SJCRH30 (cell line): ENCODE data around the gene N4BP3. TPM values are rescaled to one million over a fixed set of nuclear protein-coding genes. Genes with fewer than 3 reads are reported as not detected.

ENCODE experiments used
- DNase-seq, 2 experiments: peaks; one replicate each; pipeline ENCODE4 v3.0.0-alpha.2; 2015 to 2020
- H3K27ac ChIP-seq: fragments of 250-450 bp; sonication (Bioruptor Pico); 2 replicates; pipeline ENCODE4 v1.5.1; 2020; ENCODE audit warnings: mild to moderate bottlenecking, moderate library complexity
- H3K27me3 ChIP-seq: fragments of 250-450 bp; sonication (Bioruptor Pico); 2 replicates; pipeline ENCODE4 v1.5.1; 2020; ENCODE audit warnings: mild to moderate bottlenecking, moderate library complexity
- H3K36me3 ChIP-seq: fragments of 250-450 bp; sonication (Bioruptor Pico); 2 replicates; pipeline ENCODE4 v1.5.1; 2020; ENCODE audit warnings: mild to moderate bottlenecking, moderate library complexity
- H3K4me1 ChIP-seq: fragments of 250-450 bp; sonication (Bioruptor Pico); 2 replicates; pipeline ENCODE4 v1.5.1; 2020; ENCODE audit warnings: mild to moderate bottlenecking, moderate library complexity
- H3K4me3 ChIP-seq: fragments of 250-450 bp; sonication (Bioruptor Pico); 2 replicates; pipeline ENCODE4 v1.5.1; 2020; ENCODE audit warnings: mild to moderate bottlenecking, moderate library complexity
- H3K9me3 ChIP-seq: fragments of 250-450 bp; sonication (Bioruptor Pico); replicated peaks from 2 replicates; pipeline ENCODE4 v1.5.1; 2020; ENCODE audit warnings: mild to moderate bottlenecking, moderate library complexity
- total RNA-seq: library from RNA; depleted of rRNA; stranded (reverse); fragments of >200 nt; shearing (Covaris generic); gene quantifications from 2 replicates; pipeline ENCODE4 v1.2.3, GENCODE V29; 2014

N4BP3 gene
- total RNA-seq, 1 experiment from 2014 or later: 45.8 TPM

DNA sequence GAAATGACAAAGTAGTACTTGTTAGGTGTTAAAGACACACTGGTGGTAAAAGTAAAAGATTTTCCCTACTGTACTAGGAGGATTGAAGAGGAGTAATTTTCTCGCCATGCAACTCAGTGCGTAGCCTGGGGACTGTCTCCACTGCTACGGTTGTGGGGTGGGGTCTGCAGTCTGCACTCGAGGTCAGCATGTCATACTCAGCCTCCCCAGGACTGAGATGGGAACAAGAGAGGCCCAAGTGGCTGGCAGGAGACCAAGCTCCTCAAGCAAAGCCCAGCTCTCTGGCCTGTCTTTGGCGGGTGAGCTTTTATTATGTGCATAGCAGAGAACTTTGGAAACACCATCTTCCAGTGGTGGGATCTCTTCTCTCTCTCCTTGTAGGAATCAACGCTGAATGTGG, 29.9 kb downstream of the N4BP3 start:
- H3K27me3 ChIP-seq: no peaks in the 10 kb centered on the region
- H3K4me3 ChIP-seq: no peak overlapping the region
- H3K9me3 ChIP-seq: no peaks in the 10 kb centered on the region
- peak overlapping the region; percentile 71 for H3K27ac ChIP-seq
- peaks cover 25% of the 10 kb centered on the region for H3K4me1 ChIP-seq
- DNase-seq: no peak
- peaks cover 47% of the 10 kb centered on the region for H3K36me3 ChIP-seq

DNA sequence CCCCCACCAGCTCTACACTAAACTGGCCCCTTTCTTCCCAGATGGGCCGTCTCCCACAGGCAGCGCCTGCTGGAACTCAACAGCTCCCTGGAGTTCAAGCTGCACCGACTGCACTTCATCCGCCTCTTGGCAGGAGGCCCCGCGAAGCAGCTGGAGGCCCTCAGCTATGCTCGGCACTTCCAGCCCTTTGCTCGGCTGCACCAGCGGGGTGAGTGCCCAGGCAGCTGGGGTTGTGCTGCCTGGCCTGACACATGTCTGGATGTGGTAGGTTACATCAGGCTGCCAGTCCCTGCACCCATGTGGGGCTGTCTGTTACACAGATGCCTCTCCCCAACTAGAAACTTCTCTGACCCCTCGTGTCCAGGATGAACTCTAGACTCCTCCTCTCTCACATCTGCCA, 30.6 kb downstream of the N4BP3 start:
- peak overlapping the region; percentile 71 for H3K27ac ChIP-seq
- peaks cover 50% of the 10 kb centered on the region for H3K36me3 ChIP-seq
- H3K4me3 ChIP-seq: no peak overlapping the region
- peak; percentile 95 to 96 for DNase-seq
- H3K4me1 ChIP-seq: peaks cover 25% of the 10 kb centered on the region
- no peaks in the 10 kb centered on the region for H3K9me3 ChIP-seq
- H3K27me3 ChIP-seq: no peaks in the 10 kb centered on the region

DNA sequence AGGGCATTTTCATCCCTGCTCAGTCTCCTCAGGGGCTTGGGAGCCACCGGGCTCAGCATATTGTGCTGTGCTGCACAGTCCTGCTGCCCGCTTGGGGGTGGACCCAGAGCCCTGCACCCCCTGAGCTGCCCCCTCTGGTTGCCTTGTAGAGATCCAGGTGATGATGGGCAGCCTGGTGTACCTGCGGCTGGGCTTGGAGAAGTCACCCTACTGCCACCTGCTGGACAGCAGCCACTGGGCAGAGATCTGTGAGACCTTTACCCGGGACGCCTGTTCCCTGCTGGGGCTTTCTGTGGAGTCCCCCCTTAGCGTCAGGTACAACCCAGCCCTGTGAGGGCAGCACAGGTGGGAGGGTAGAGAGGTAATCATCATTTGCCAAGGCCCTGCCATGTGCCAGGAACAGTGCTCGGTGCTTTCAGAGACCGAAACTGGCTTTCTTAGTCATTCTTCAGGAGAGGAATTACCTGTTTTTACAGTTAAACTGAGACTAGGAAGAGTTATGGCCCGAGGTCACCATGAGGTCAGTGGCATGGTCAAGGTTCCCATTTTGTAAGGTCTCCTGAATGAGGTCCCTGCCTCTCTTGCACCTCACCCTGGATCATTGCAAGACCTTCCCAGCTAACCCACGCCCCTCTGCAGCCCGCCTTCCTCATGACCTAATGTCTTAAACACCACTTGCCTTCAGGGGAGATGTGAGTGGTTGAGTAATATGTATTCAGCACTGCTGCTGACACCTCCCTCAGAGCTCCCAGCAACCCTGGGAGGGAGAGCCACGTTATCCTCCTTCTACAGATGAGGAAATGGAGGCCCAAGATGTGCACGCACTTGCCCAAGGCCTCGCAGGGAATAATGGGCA, 32.9 kb downstream of the N4BP3 start:
- Histone ChIP-seq H3K36me3 (peaks cover 65% of the 10 kb centered on the region), H3K4me1 (peaks cover 25% of the 10 kb centered on the region), H3K4me3 (no peak overlapping the region), H3K27me3 (no peaks in the 10 kb centered on the region), H3K9me3 (no peaks in the 10 kb centered on the region), H3K27ac (no peak overlapping the region)
- DNase-seq: peak; percentile 66 to 70

DNA sequence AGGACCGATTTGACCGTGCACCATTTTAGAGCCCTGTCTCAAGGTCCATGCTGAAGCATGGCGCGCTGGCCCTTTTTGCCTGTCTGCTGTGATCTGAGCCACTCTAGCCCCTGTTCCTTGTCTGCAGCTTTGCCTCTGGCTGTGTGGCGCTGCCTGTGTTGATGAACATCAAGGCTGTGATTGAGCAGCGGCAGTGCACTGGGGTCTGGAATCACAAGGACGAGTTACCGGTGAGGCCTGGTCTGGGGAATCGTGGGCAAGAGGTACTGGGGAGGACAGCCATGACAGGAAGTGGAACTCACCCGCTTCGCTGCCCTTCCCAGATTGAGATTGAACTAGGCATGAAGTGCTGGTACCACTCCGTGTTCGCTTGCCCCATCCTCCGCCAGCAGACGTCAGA, 34.1 kb downstream of the N4BP3 start:
- peaks cover 65% of the 10 kb centered on the region for H3K36me3 ChIP-seq
- no peaks in the 10 kb centered on the region for H3K9me3 ChIP-seq

DNA sequence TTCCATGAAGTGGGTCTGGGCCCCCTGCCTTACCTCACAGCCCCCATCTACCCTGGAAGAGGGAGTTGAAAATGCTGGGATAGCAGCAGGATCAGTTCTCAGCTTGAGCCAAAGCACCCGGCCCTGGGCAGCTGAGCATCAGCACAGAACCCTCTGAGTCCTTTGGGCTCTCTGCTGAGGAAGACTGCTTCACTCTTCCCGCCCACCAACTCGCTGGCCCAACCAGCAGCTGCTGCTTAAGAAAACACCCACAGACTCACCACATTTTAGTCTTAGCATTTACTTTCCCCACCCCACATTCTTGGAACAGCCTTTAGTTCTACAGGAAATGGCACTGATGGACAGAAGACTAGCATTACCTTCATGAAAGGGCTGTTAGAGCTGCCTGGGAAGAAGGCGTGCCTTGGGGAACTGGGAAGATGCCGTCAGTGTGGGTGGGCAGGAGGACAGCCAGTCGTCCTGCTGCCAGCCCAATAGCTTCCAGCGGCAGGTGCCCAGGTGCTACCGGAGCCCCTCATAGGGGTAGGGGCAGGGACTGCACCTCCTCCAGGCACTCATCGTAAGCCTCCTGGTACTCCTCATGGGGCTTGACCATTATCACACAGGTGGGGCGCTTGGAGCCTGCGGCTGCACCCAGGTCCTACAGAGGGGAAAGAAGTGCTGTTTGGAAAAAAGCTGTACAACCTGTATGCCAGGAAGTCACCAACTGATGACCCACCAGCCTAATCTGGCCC, 36.0 kb downstream of the N4BP3 start:
- Histone ChIP-seq H3K36me3 (peaks cover 64% of the 10 kb centered on the region), H3K4me1 (peaks cover 12% of the 10 kb centered on the region), H3K27ac (no peak overlapping the region), H3K27me3 (no peaks in the 10 kb centered on the region), H3K4me3 (no peak overlapping the region), H3K9me3 (no peaks in the 10 kb centered on the region)
- no peak for DNase-seq

More for the DNA sequence above, 34.1 kb downstream of the N4BP3 start:
- Histone ChIP-seq H3K4me1 (peaks cover 25% of the 10 kb centered on the region), H3K27ac (no peak overlapping the region), H3K27me3 (no peaks in the 10 kb centered on the region), H3K4me3 (no peak overlapping the region)
- no peak for DNase-seq

DNA sequence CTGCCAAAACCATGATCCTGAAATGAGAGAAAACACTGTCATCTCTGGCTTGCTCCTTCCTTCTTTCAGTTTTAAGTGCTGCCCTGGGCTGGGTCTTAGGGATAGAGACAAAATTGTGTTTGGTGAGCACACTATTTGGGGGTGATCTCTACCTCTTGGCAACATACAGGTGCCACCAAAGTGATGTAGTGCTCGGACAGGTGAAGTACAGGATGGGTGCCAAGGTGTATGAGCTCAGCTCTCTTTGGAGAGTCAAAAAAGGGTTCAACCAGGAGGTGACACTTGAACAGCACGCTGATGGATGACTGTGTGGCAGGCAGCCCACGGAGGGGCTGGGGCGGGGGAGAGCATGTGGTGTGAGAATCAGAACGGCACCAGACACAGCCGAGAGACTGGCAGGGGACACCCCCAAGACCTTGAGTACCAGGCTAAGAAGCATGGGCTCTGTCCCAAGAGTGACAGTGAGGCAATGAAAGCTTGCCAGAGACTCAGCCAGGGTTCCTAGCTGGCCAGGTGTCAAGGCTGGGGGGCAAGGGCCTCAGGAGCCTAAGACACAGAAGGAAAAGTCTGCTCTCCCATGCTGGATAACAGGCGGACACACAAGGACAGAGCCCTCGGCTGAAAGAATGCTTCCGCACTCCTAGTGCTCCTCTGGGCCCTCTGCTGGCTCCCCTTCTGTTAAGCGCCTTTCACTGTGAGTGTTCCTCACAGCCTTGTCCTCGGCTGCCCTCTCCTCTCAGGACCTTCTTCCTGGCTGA, 37.8 kb downstream of the N4BP3 start:
- Histone ChIP-seq H3K27me3 (no peaks in the 10 kb centered on the region), H3K4me3 (no peak overlapping the region), H3K36me3 (peaks cover 54% of the 10 kb centered on the region), H3K27ac (no peak overlapping the region), H3K4me1 (peaks cover under 1% of the 10 kb centered on the region; the same call in 1 of the 2 replicates), H3K9me3 (no peaks in the 10 kb centered on the region)
- no peak for DNase-seq

DNA sequence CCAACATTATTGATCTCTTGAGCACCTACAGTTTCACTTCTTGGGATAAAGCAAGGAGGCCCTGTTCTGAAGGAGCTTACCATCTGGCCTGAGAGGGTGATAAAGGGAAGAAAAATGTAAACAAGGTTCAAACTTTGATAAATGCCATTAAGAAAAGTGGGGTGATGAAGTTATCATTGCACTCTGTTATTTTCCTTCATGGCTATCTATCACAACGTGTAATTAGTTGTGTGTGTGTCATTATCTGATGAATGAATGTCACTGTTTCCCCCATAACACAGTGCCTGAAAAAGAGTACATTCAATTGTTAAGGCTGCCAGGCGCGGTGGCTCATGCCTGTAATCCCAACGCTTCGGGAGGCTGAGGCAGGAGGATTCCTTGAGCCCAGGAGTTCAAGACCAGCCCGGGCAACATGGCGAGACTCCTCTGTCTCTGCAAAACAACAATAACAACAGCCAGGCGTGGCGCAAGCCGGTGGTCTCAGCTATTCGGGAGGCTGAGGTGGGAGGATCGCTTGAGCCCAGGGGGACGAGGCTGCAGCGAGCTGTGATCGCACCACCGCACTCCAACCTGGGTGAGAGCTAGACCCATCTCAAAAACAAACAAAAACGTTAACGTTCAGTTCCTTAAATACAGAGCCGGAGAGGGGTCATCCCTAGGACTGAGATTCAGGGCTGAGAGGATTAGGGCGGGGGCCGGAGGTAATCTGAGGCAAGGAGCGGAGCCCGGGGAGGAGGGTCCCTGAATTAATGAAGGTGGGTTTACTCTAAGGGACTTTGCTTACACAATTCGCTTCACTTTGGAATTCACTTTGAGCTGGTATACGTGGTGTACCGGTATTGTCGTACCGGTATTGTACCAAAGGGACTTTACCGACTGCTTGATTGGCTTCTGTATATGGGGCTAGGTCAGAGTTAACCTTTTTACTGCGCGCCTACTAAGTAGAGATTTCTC, 39.4 kb downstream of the N4BP3 start:
- peak overlapping the region; percentile 77 for H3K4me3 ChIP-seq
- H3K36me3 ChIP-seq: peaks cover 42% of the 10 kb centered on the region
- peak overlapping the region; percentile 43 for H3K27ac ChIP-seq
- H3K9me3 ChIP-seq: no peaks in the 10 kb centered on the region
- H3K4me1 ChIP-seq: no peaks in the 10 kb centered on the region
- DNase-seq: no peak
- H3K27me3 ChIP-seq: no peaks in the 10 kb centered on the region

DNA sequence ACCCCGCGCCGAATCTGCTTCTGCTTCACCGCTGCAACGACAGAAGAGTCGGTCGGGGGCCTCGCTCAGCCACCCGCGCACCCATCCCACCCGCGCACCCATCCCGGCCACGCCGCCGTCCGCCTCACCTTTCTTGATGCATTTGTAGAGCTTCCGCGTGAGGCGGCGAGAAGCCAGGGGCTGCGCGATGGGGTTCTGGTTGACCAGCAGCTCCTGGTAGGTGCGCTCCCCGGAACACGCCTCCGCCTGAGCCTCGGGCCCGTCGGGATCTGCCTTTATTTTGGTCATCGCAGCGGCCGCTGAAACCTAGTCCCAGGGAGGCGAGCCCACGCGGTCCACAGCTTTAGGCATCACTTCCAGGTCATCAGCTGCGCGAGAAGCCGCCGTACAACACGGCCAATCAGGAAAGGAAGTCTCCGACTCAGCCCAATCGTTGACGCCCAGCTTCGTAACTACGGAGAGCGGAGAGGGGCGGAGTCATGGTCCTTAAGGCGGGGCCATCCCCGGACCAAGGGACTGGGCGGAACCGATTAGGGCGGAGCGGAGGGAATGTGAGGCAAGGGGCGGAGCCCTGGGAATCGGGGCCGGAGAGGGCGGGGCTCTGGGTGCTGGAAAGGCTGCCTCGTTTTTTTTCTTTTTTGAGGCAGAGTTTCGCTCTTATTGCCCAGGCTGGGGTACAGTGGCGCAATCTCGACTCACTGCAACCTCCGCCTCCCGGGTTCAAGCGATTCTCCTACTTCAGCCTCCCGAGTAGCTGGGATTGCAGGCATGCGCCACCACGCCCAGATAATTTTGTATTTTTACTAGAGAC, 40.4 kb downstream of the N4BP3 start, which contains the start of gene NHP2:
Gene NHP2, minus strand, starts transcription at position 356 of the 811 bp plus-strand sequence. Its CDS starts 68 bp downstream, at position 288.
- peak; percentile 98 to 99 for DNase-seq
- H3K27me3 ChIP-seq: no peaks in the 10 kb centered on the region
- peak within 1 kb of the TSS; percentile 77 for H3K4me3 ChIP-seq
- H3K36me3 ChIP-seq: peaks cover 32% of the 10 kb centered on the region
- no peaks in the 10 kb centered on the region for H3K4me1 ChIP-seq
- no peaks in the 10 kb centered on the region for H3K9me3 ChIP-seq
- peak within 1 kb of the TSS; percentile 43 for H3K27ac ChIP-seq

DNA sequence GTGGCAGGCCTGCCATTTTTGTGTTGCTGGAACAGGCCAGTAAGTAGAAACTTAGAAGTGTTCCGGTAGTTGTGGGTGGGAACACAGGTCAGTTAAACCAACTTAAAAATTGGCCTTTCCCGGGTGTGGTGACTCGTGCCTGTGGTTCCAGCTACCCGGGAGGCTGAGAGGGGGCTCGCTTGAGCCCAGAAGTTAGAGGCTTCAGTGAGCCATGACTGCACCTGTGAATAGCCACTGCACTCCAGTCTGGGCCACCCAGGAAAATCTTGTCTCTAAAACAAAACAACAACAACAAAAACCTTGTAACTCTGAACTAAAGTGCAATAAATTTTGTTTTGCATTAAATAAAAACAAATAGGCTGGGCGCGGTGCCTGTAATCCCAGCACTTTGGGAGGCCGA, 41.7 kb downstream of the N4BP3 start:
- no peak overlapping the region for H3K27ac ChIP-seq
- H3K27me3 ChIP-seq: no peaks in the 10 kb centered on the region
- DNase-seq: no peak
- H3K36me3 ChIP-seq: peaks cover 20% of the 10 kb centered on the region
- no peaks in the 10 kb centered on the region for H3K9me3 ChIP-seq
- peaks cover 2% of the 10 kb centered on the region; the same call in 1 of the 2 replicates for H3K4me1 ChIP-seq
- H3K4me3 ChIP-seq: no peak overlapping the region

DNA sequence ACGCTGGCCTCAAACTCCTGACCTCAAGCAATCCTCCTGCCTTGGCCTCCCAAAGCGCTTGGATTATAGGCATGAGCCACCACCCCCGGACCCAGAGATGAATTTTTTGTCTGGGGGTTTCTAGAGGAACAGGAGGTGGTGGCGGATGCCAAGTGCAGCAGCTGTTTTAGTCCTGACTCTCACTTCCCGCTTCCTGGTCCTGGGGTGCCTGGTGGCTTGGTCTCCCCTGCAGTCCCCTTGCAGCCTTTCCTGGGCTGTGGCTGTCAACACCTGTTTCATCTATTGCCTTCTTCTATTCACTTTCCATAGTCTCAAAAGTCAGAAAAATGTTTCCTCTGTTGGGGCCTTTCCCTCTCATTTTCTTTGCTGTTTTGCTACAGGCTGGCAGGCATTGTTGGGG, 46.8 kb downstream of the N4BP3 start:
- H3K36me3 ChIP-seq: no peaks in the 10 kb centered on the region
- peak; percentile 44 to 64 for DNase-seq
- no peak overlapping the region for H3K27ac ChIP-seq
- H3K27me3 ChIP-seq: peaks cover 9% of the 10 kb centered on the region; the same call in 1 of the 2 replicates
- no peaks in the 10 kb centered on the region for H3K9me3 ChIP-seq
- peaks cover 4% of the 10 kb centered on the region; the same call in 1 of the 2 replicates for H3K4me1 ChIP-seq
- H3K4me3 ChIP-seq: no peak overlapping the region

DNA sequence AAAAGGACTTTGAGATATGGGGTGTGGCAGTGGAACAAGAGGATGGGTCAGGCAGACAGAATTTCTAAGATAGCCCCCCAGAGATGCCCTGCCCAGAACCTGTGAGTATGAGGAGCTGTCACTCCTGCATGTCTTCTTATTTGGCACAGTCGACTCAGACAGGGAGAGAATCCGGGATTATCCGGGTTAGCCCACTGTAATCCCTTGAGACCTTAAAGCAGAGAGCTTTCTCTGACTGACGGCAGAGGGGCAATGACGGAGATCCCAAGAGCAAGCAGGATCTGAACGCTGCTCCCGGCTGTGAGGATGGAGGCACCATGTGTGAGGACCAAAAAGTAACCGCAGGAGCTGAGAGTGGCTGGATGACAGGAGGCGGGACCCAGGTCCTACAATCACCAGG, 49.1 kb downstream of the N4BP3 start:
- H3K9me3 ChIP-seq: no peaks in the 10 kb centered on the region
- DNase-seq: no peak
- H3K4me3 ChIP-seq: no peak overlapping the region
- H3K4me1 ChIP-seq: peaks cover 4% of the 10 kb centered on the region; the same call in 1 of the 2 replicates
- peaks cover 10% of the 10 kb centered on the region; the same call in 1 of the 2 replicates for H3K27me3 ChIP-seq
- no peaks in the 10 kb centered on the region for H3K36me3 ChIP-seq
- no peak overlapping the region for H3K27ac ChIP-seq

DNA sequence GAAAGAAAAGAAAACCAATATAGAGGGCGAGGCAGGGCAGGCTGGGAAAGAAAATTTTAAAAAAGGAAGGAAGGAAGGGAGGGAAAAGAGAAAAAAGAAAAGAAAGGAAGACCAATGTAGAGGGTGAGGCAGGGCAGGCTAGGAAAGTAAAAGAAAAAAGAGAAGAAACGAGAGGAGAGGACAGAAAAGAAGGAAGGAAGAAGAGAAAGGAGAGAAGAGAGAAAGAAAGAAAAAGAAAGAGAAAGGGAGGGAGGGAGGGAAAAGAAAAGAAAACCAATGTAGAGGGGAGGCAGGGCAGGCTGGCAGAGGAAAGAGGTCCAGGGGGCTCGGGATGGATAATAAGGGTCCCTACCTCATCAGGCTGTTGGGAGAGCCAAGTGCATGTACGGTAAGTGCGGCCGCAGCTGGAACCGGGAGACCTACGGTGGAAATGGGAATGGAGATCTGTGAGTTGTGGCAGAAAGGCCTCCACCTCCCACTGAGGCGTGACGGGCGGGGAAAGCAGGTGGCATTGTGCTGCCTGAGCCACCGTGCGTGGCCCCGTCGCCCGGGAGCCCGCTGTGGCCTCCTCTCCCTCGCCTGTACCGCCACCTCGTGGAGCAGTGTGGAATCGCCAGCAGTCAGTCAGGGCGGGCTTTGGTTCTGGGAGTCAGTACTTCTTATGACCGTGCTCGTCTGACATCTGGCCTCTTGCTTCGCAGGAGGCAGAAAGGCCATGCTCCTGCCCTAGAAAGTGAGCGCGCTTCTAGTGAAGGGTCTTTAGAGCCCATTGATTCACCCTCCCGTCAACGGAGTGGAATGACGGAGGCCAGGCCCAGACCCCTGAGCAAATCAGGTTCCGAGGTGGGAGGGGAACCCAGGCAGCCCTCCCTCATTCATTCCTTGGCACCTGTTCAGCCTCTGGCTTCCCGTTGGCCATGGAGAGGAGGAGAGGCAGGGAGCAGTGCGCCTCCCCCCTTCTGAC, 50.7 kb downstream of the N4BP3 start:
- H3K27me3 ChIP-seq: peaks cover 10% of the 10 kb centered on the region; the same call in 1 of the 2 replicates
- DNase-seq: peak; percentile 86 to 95
- H3K27ac ChIP-seq: no peak overlapping the region
- peaks cover 4% of the 10 kb centered on the region; the same call in 1 of the 2 replicates for H3K4me1 ChIP-seq
- no peaks in the 10 kb centered on the region for H3K9me3 ChIP-seq
- H3K36me3 ChIP-seq: no peaks in the 10 kb centered on the region
- no peak overlapping the region for H3K4me3 ChIP-seq
